Neutrophil (primary cell): ENCODE measurements around the gene DCC.

Experiments used
- H3K27ac ChIP-seq: fragments of 200-600 bp; sonication (generic); 2 replicates; pipeline ENCODE4 v1.5.1; 2016; ENCODE audit warnings: mild to moderate bottlenecking, moderate library complexity
- H3K27me3 ChIP-seq: fragments of 200-600 bp; sonication (generic); 2 replicates; pipeline ENCODE4 v1.6.0; 2016; ENCODE audit warnings: mild to moderate bottlenecking
- H3K36me3 ChIP-seq: fragments of 200-600 bp; sonication (generic); 2 replicates; pipeline ENCODE4 v1.5.1; 2017
- H3K4me1 ChIP-seq, 2 experiments: fragments of 200-600 bp in 1 of 2; sonication (generic) in 1 of 2; 1 replicate in 1 of 2; 2 replicates in 1 of 2; pipeline versions ENCODE4 v1.5.1 to v1.6.1; 2013 to 2016; ENCODE audit warnings: low read depth in 1 of 2, low read length in 1 of 2, mild to moderate bottlenecking in 1 of 2, moderate library complexity in 1 of 2; ENCODE audit not compliant: control insufficient read depth in 1 of 2, insufficient read depth in 1 of 2
- H3K4me3 ChIP-seq, 2 experiments: fragments of 200-600 bp in 1 of 2; sonication (generic) in 1 of 2; 1 replicate in 1 of 2; 2 replicates in 1 of 2; pipeline ENCODE4 v1.5.1; 2013 to 2016; ENCODE audit warnings: low read depth in 1 of 2, low read length in 1 of 2, mild to moderate bottlenecking in 1 of 2, moderate library complexity in 1 of 2
- H3K9me3 ChIP-seq: fragments of 200-600 bp; sonication (generic); 2 replicates; pipeline ENCODE4 v1.5.1; 2016
- TF ChIP-seq, protein P1 (sequence below): fragments of 200-600 bp; sonication (generic); IDR thresholded peaks from 2 replicates; pipeline ENCODE4 v1.5.1; 2016; ENCODE audit warnings: antibody characterized with exemption

Gene DCC

GRCh38 chr18:52433797-52434196 is 93.8 kb downstream of the DCC start:
- Histone ChIP-seq H3K27me3 (no peaks in the 10 kb centered on the region), H3K36me3 (no peaks in the 10 kb centered on the region), H3K4me1 (no peaks in the 10 kb centered on the region), H3K4me3 (no peak overlapping the region), H3K9me3 (no peaks in the 10 kb centered on the region), H3K27ac (no peak overlapping the region)
- TF ChIP-seq, protein P1, sequence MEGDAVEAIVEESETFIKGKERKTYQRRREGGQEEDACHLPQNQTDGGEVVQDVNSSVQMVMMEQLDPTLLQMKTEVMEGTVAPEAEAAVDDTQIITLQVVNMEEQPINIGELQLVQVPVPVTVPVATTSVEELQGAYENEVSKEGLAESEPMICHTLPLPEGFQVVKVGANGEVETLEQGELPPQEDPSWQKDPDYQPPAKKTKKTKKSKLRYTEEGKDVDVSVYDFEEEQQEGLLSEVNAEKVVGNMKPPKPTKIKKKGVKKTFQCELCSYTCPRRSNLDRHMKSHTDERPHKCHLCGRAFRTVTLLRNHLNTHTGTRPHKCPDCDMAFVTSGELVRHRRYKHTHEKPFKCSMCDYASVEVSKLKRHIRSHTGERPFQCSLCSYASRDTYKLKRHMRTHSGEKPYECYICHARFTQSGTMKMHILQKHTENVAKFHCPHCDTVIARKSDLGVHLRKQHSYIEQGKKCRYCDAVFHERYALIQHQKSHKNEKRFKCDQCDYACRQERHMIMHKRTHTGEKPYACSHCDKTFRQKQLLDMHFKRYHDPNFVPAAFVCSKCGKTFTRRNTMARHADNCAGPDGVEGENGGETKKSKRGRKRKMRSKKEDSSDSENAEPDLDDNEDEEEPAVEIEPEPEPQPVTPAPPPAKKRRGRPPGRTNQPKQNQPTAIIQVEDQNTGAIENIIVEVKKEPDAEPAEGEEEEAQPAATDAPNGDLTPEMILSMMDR = no peak

DNA sequence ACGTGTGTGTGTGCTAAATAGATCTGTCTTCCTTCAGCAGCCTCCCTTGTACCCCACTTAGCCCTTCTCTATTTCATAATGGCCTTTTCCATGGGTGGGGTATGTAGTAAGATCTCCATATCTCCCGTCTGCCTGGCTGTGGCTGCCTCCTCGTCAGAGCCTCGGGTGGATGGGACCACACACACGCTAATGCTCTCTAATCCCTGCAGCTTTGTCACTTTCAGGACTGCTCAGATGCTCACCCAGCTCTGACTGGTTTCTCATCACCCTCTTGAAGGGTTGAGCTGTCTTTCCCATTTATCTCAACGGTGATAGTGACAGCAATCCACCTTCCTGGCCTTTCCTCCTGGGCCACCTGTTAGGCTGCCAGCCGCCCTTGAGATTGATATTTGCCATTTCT is 95.3 kb downstream of the DCC start:
- no peaks in the 10 kb centered on the region for H3K9me3 ChIP-seq
- no peaks in the 10 kb centered on the region for H3K36me3 ChIP-seq
- no peak overlapping the region for H3K27ac ChIP-seq
- no peaks in the 10 kb centered on the region for H3K27me3 ChIP-seq
- no peaks in the 10 kb centered on the region for H3K4me1 ChIP-seq
- TF ChIP-seq, protein P1 = no peak
- H3K4me3 ChIP-seq = no peak overlapping the region

DNA sequence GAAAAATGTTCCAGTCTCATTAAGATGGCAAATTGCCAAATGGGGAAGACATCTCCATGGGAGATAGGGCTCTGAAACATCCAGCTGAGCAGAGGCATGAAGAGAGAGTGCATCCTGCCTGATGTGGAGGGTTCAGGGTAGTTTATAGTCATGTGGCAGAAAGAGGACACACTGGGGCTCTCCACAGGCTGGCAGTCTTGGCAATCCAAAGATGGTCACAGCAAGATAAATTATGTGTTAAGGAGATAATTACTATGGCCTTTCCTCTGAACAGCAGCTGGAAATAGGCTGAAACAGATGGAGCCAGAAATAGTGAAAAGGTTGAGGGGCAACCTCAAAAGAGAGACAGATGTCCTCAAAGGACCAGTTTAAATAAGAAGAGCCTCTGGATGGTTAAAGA is 97.2 kb downstream of the DCC start:
- no peak overlapping the region for H3K27ac ChIP-seq
- H3K9me3 ChIP-seq = no peaks in the 10 kb centered on the region
- H3K36me3 ChIP-seq = no peaks in the 10 kb centered on the region
- no peak overlapping the region for H3K4me3 ChIP-seq
- no peaks in the 10 kb centered on the region for H3K27me3 ChIP-seq
- TF ChIP-seq, protein P1 = no peak
- no peaks in the 10 kb centered on the region for H3K4me1 ChIP-seq

- TF ChIP-seq, protein P1 = no peak
- Histone ChIP-seq H3K27me3 (no peaks in the 10 kb centered on the region), H3K27ac (no peak overlapping the region), H3K36me3 (no peaks in the 10 kb centered on the region), H3K9me3 (no peaks in the 10 kb centered on the region), H3K4me1 (no peaks in the 10 kb centered on the region), H3K4me3 (no peak overlapping the region)
These were observed 99.5 kb downstream of the DCC start for GRCh38 chr18:52439457-52439856.

GRCh38 chr18:52441794-52442193 is 101.8 kb downstream of the DCC start:
- Histone ChIP-seq H3K9me3 (no peaks in the 10 kb centered on the region), H3K4me1 (no peaks in the 10 kb centered on the region), H3K4me3 (no peak overlapping the region), H3K36me3 (no peaks in the 10 kb centered on the region), H3K27me3 (no peaks in the 10 kb centered on the region), H3K27ac (no peak overlapping the region)
- TF ChIP-seq, protein P1 = no peak

DNA sequence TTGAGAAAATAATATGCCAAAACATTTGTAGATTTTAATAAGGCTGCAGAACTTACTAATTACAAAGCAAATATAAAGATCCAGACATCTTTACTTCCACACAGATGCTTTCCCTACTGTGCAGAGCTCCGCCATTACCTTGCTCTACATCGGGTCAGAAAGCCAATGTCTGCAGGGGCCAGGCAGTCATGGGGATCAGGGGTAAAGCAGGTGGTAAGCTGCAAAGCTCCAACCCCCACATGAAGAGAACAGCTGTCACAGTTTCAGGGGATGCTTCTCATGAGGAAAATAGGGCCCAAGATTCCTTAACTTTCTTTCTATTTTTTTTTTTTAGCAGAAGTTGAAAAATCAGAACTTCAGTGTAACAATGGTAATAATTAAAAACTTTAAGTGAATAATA is 102.7 kb downstream of the DCC start:
- no peak overlapping the region for H3K4me3 ChIP-seq
- no peaks in the 10 kb centered on the region for H3K4me1 ChIP-seq
- TF ChIP-seq, protein P1 = no peak

More for the DNA sequence above, 102.7 kb downstream of the DCC start:
- H3K27ac ChIP-seq = no peak overlapping the region
- no peaks in the 10 kb centered on the region for H3K9me3 ChIP-seq
- no peaks in the 10 kb centered on the region for H3K27me3 ChIP-seq
- H3K36me3 ChIP-seq = no peaks in the 10 kb centered on the region
